ENCODE results near the gene GRK1.
"Not testable (repeated sequence)": the region's sequence is repeated elsewhere in the genome, so short reads cannot be mapped to it uniquely, and the experiment has no call there.

Gene GRK1

DNA sequence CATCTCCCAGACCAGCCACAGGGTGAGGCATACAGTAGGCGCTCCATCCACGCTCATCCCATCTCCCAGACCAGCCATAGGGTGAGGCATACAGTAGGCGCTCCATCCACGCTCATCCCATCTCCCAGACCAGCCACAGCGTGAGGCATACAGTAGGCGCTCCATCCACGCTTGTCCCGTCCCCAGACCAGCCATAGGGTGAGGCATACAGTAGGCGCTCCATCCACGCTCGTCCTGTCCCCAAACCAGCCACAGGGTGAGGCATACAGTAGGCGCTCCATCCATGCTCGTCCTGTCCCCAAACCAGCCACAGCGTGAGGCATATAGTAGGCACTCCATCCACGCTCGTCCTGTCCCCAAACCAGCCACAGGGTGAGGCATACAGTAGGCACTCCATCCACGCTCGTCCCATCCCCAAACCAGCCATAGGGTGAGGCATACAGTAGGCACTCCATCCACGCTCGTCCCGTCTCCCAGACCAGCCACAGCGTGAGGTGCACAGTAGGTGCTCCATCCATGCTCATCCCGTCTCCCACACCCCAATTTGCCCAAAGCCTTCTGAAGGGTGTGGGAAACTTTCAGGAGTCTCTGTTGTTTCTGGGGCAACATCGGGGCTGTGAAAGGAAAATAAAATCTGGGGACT is 78.6 kb downstream of the GRK1 start:
- DNase-seq: not testable (repeated sequence)

DNA sequence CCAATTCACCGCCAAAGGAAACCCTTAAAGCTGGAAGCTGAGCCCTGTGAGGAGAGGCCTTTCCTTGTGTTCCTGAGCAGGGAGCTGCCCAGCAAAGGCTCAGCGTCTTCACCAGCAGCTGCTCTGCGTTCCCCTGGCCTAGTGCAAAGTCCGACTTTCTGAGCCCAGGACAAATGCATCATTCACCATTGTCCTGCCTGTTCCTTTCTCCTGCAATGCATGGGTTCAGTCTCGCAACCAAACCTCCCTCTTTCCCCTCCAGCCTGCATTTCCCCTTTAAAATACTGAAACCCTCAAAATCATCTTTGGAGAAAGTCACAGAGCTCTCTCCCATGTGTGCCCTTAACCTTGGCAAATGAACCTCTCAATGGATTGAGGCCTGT is 79.1 kb downstream of the GRK1 start:
- DNase-seq: no peak

DNA sequence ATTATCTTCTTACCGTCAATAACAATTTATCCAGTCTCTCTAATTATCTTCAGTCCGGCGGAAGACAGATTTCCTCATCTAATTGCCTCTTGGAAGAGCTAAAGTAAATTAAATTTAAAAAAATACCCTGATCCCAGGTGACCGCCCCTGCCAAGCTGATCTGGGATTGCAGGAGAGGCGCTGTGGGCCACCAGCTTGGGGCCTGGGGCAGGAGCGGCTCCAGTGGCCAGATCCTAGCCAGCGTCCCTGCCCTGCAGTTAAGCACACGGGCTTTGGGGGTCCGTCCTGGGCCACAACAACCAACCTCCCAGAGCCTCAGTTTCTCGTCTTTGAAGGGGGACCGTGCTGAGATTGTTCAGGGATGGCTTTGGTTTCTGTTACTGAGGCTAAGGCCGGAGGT is 79.7 kb downstream of the GRK1 start:
- DNase-seq: no peak

DNA sequence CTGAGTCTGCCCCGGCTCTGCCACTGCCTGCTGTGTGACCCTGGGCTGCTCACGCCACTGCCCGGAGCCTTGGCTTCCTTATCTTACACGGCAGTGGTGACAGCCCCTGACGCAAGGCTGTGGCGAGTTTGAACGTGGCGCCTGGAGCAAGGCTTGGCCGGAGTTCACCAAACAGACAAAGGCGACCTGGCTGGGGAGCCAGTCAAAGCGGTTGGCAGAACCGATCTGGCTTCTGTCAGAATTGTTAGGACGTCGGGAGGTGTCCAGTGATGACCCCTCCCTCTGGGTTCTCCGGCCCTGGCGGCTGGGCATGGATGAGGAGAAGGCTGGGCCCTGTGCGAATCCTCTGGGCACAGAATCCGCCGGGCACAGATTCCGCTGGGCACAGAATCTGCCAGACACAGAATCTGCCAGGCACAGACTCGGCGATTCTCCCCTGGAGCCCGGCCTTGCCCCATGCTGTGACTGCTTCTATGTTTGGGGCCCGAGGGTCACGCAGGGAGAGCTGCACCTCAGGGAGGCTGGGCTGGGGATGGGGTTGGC is 80.3 kb downstream of the GRK1 start:
- no peak for DNase-seq

DNA sequence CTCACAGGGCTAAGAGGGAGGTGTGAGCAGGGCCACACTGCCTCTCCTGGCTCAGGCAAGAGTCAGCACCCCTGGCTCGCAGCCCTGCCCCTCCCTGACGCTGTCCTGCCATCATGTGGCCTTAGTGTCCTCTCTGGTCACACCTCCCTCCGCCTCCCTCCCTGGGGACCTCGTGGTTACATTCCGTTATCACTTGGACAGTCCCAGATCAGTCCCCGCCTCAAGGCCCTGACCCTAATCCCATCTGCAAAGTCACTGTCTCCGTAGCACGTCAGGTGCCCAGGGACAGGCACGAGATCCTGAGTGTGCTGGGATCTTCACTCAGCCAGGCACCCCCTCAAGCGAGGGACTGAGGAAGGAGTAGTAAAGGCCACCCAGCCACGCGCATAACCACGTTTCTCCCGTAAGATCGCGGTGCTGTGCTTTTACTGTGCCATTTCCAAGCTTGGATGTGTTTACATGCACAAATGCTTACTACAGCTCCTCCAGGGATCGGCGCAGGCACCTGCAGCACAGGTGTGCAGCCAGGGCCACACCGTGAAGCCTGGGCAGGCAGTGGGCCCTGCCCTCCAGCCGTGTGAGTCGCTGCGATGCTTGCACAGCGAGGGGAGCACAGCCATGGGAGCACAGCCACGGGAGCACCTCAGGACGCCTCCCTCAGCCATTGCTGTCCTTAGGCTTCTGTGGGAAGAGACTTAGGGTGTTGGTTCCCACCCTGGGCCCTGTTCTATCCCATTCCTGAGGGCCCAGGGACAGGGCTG is 81.3 kb downstream of the GRK1 start:
- no peak for DNase-seq

DNA sequence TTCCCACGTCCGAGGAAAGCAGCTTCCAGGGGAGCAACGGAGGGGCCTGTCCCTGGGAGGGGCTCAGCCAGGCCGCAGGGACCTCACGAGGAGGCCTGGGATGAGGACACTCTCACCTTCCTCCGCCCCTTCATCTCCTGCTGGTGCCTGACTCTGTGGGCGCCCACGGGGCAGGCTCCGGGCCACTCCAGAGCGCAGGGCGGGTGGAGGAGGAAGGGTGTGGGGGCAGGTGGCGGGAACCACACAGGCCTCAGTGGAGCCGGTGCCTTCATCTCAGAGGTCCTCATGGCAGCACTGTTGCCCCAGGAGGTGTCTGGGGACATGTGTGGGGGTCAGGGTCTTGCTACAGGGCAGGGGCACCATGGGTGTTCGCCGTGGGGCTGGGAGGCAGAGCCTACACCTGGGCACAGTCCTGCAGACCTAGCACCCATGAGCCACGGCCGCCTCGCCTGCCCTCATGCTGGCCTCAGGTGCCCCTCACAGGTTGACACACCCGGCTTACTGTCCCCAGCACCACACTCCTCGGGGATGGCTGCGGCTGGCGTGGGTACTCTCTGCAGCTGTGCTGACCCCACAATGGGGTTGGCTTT is 81.9 kb downstream of the GRK1 start:
- DNase-seq: no peak

DNA sequence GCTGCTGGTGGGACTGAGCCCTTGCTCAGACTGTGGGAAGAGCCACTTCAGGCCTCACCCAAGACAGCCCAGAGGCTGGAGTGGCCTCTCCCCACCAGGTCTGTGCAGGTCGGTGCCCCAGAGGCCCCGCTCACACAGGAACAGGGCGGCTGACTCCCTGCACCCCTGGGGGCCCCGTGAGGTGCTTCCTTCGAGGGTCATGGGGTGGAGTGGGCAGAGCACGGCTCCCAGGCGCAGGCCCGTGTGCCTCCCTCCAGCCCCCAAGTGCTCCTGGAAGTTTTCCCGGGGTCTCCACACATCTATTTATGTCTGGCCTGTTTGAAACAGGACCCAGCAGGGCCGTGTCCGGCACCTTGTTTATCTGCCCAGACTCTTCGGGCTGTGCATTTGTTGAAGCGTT is 82.5 kb downstream of the GRK1 start:
- DNase-seq: no peak

DNA sequence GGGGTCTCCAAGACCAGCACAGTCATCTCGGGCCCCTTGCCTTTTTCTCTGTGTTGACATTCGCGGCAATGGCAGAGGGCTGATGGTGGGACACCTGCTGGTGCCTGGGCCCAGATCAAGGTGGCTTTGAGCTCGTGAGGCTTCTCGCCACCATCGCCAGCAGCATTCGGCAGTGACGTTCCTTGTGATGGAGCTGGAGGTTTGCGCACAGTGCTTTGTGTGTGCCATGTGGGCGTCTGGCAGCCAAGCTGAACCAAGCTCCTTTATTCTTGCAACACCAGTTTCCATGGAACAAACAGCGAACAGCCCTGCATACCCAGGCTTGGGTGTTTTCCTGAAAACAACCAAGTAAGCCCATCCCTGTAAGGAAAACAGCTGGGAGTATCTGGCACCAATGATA is 82.9 kb downstream of the GRK1 start:
- DNase-seq: no peak

DNA sequence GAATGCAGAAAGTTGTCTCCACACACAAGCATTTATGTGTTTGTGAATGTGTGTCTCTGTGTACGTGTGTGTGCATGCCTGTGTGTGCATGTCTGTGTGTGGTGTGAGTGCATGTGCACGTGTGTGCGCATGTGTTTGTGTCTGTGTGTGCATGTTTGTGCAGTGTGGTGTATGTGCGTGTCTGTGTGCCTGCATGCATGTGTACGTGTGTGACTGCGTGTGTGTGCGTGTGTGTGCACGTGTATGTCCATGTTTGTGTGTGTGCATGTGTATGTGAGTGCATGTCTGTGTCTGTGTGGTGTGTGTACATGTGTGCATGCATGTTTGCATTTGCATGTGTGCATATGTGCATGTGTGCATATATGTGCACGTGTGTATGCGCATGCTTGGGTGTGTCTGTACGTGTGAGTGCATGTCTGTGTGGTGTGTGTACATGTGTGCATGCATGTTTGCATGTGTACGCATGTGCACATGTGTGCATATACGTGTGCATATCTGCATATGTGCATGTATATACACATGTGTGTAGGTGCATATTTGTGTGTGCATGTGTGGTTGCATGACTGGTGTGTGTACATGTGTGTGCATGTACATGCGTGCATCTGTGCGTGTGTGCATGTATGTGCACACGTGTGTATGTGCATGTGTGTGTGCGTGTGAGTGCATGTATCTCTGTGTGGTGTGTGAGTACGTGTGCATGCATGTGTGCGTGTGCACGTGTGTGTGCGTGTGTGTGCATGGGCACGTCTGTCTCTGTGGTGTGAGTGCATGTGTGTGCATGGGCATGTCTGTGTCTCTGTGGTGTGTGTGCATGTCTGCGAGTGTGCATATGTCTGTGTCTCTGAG is 83.8 kb downstream of the GRK1 start:
- DNase-seq: no peak

DNA sequence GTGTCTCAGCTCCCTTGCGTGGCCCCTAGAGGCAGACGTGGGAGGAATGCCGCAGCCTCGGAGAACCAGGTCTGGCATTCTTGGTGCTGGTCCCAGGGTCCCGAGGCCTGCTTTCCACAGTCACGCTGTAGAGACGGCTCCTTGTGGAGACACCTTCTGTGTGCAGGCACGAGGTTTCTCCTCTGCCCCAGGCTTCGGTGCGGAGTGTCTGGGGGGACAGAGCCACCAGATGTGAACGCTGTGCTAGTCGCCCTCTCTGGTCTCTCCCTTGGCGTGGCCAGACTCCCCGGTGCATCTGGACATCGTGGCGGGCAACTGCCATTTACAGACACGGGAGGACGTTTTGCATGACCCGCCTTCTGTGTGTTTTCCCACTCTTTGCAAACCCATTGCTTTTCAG is 84.5 kb downstream of the GRK1 start:
- DNase-seq: no peak

DNA sequence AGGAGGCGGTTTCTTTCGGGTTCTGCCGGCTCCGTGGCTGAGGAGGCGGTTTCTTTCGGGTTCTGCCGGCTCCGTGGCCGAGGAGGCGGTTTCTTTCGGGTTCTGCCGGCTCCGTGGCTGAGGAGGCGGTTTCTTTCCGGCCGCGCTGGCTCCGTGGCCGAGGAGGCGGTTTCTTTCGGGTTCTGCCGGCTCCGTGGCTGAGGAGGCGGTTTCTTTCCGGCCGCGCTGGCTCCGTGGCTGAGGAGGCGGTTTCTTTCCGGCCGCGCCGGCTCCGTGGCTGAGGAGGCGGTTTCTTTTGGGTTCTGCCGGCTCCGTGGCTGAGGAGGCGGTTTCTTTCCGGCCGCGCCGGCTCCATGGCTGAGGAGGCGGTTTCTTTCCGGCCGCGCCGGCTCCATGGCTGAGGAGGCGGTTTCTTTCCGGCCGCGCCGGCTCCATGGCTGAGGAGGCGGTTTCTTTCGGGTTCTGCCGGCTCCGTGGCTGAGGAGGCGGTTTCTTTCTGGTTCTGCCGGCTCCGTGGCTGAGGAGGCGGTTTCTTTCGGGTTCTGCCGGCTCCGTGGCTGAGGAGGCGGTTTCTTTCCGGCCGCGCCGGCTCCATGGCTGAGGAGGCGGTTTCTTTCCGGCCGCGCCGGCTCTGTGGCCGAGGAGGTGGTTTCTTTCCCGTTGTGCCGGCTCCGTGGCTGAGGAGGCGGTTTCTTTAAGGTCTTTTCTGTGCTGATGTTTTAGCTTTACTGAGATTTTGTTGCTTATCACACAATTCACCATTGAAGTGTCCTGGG is 85.4 kb downstream of the GRK1 start:
- DNase-seq: not testable (repeated sequence)

DNA sequence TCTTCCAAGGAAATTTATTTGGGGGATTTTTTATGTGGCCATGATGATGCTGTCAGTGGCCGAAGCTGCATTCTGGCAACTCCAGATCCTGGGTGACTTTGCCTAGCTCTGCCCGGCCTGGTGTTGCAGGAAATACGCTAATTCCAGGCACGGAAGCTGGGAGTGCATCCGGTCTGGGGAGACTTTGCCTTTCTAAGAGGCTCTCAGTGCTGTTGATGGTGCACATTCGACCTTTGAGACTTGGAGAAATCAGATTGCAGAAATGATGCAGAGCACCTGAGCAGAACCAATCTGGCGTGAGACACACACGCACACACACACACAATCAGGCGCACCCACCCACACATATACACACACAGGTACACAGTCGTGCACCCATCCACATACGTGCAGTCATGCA is 86.2 kb downstream of the GRK1 start:
- no peak for DNase-seq

DNA sequence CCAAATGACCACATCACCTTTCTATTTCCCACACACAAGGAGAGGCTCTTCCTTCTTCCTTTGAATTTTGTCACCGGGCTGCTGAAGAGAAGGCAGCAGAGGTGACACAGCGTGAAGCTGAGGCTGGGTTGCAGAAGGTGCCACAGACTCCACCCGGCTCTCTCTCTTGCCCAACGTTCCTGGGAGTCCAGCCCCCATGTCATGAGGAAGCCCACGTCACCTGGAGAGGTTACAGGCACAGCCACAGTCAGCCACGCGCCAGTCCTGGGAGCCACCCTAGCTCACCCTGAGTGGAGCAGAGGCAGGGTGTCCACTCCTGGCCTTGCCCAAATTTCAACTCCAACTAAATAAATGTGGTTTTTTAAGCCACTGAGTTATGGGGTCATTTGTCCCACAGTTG is 87.2 kb downstream of the GRK1 start:
- DNase-seq: no peak

DNA sequence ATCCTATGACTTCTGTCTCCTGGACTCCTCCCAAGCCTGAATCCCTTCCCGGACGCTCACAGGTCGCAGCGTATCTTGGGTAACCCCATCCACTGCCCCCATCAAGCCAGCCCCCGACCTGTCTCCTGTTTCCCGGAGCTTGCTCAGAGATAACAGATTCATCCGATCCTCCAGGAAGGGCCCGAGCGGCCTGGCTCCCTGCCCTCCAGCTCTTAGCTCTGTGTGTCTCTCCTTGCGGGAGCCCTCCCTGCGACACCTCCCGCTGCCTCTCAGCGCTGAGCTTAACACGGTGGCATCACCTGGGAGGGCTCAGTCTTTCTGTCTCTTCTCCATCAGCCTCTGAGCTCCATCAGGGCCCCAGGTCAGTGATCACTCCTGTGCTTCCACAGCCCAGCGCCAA is 87.7 kb downstream of the GRK1 start:
- DNase-seq: no peak

DNA sequence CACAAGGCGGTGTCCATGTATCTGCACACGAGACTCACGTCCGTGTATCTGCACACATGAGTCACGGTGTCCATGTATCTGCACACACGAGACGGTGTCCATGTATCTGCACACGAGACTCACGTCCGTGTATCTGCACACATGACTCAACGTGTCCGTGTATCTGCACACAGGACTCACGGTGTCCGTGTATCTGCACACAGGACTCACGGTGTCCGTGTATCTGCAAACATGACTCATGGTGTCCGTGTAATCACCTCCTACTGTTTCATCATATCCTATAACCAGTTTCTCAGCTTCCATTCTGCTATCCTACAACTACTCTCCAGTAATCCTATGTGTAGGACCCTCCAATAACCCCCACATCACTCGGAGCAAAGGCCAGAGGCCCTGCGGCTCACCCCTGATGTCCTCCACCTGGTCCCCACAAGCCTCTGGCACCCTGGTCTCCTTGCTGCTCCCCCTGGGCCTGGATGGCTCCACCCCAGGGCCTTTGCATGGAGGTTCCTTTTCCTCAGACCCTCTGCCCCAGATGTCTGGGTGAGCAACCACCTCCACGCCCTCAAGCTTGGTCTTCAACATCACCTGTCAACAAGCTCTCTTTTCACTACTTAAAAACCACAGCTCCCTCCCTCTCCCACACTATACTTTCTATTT is 89.5 kb downstream of the GRK1 start:
- no peak for DNase-seq

DNA sequence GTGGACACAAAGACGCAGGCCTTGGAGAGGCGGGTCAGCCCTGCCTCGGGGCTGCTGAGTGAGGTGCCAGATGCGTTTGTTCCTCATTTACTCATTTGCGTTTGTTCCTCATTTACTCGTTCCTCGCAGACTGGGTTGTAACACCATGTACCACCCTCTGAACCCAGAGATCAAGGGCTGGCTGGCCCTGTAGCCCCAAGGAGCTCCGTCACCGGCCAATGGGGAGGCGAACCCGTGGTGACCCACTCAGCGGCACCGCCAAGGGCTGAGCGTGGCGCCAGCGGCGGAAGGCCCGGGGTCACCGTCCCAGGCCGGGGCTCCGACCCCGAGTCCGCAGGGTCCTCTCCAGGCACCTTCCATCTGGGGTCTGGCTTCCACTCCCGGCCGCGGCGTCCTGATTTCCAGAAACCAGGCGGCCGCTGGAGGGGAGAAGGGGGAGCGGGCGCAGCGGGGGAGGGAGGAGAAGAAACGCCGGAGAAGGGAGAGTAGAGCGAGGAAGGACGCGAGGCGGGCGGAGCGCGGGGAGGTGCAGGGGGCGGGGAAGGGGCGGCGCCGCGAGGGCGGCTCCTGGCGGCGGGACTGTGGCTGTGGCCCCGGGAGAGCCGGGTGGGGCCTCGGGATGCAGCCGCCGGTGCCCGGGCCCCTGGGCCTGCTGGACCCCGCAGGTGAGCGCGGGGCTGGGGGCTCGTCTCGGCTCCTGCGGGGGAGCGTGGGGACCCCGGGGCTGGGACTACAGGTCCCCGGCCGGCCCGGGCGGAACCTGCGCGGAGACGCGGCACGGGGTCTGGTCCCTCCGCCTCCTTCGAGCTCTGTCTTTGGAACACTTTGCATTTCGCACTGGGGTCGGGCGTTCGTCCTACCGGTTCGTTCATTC is 91.9 kb downstream of the GRK1 start, which contains the start of gene TMEM255B:
TSS of gene TMEM255B (plus strand) at position 576 of the 874 bp plus-strand sequence. CDS start at position 620, 44 bp downstream.
- peak; percentile 73 for DNase-seq

DNA sequence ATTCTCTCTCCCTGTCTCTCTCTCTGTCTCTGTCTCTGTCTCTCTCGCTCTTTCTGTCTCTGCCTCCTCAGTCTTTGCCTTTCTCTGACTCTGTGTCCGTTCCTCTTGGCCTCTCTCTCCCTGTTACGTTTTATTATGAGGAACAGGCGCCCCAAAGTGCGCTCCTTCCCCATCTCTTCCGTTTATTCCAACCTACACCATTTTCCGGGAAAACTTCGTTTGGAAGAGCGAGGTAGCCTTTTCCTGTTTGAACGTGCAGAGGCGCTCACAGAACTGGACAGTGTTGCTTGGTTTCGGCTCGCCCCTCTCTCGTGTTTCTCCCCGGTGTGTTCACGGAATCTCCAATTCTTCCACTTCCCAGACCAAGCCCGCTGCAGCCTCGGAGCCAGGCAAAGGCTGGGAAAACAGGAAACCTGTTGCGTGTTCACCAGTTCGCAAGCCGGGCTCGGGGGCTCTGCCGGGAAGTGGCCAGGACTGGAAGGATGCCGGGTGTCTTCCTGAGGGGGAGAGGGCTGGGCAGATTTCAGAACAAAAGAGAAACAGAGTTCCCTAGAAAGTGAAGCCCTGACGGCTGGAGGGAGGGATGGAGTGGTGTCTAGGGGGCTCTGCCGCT is 92.6 kb downstream of the GRK1 start:
- DNase-seq: no peak

DNA sequence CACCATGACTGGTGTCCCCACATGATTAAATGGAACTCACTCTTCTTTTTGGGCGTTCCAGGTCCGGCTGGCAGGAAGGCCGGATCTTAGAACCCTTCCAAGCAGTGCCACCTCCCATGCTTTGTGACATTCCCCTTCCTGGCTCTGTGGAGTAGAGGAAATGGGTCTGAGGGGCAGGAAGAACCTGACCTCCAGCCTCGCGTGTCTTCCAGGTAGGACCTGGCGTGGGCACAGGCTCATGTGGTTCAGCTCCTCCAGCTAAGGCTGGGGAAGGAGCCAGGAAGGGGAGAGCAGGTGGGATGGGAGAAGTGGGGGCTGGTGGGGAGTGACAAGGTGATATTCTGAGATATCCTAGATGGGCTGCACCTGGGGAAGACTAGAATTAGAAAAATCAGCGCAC is 94.1 kb downstream of the GRK1 start:
- DNase-seq: no peak

DNA sequence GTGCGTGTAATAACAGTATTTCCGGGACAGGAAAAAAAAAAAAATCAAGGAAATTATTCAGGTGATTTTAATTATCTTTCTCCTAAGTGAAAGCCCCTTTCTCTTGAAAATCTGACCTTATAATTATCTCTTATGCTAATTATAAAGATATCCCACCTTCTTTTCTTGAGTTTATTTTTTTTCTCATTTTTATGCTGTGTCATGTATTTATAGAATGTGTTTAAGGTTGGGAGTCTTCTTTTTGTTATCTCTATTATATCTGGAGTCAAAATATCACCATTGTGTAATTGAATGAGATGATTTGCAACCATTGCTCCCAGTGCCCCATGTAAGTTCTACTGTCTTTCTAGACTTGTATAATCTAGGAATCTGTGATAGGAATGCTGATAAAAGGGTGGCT is 95.1 kb downstream of the GRK1 start:
- DNase-seq: no peak

DNA sequence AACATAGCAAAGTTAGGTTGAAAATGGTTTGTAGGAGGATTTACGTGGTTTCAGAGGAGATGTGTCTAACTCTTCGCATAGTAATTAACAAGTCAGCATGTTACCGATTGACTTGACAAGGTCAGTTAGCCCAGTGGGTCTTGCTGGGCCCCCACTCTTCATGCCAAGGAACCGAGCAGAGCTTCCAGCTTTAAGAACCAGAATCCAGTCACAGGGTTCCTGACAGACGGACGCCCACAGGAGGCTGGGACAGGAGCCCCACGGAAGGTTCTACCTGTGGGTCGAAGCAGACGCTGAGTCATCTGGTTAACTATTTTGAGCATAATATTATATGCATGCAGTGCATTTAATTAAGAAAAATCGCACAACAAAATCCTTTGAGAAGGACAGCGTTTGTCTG is 95.5 kb downstream of the GRK1 start:
- DNase-seq: no peak

Measured in hematopoietic multipotent progenitor cell treated with erythropoietin and hydrocortisone succinate and interleukin-3 and kit ligand, for 6 days (in vitro differentiated cells).